DOHH2 (cell line): ENCODE results near the gene MASP1.

Experiments used
- EZH2phosphoT487 ChIP-seq: fragments of 200-600 bp; sonication (generic); IDR thresholded peaks from 2 replicates; pipeline ENCODE4 v1.6.1; 2017; ENCODE audit warnings: borderline replicate concordance, mild to moderate bottlenecking, antibody characterized with exemption, low read length, moderate library complexity, mixed read lengths
- TF ChIP-seq, protein P1 (sequence below): fragments of 200-600 bp; sonication (generic); IDR thresholded peaks from one replicate; pipeline ENCODE4 v1.5.1; 2014; ENCODE audit warnings: antibody characterized with exemption, mild to moderate bottlenecking, low read depth, low read length; ENCODE audit not compliant: poor library complexity, severe bottlenecking

GRCh38 chr3:187236962-187237361, 54.6 kb downstream of the MASP1 start:
- TF ChIP-seq, protein P1, sequence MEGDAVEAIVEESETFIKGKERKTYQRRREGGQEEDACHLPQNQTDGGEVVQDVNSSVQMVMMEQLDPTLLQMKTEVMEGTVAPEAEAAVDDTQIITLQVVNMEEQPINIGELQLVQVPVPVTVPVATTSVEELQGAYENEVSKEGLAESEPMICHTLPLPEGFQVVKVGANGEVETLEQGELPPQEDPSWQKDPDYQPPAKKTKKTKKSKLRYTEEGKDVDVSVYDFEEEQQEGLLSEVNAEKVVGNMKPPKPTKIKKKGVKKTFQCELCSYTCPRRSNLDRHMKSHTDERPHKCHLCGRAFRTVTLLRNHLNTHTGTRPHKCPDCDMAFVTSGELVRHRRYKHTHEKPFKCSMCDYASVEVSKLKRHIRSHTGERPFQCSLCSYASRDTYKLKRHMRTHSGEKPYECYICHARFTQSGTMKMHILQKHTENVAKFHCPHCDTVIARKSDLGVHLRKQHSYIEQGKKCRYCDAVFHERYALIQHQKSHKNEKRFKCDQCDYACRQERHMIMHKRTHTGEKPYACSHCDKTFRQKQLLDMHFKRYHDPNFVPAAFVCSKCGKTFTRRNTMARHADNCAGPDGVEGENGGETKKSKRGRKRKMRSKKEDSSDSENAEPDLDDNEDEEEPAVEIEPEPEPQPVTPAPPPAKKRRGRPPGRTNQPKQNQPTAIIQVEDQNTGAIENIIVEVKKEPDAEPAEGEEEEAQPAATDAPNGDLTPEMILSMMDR, result no peak
- no peak for TF ChIP-seq EZH2phosphoT487
